Transverse colon (tissue), 4 donors: Measurements from ENCODE around the gene SLC25A41. TPM values are rescaled to one million over a fixed set of nuclear protein-coding genes. Genes with fewer than 3 reads are reported as not detected.
A peak's percentile ranks its signal among the peaks of the same experiment; 100 is the strongest.

Experiments
- DNase-seq: peaks from one replicate; pipeline ENCODE4 v3.0.0-alpha.2; 2019
- H3K27ac ChIP-seq, 4 donors: fragments of 200-600 bp; sonication (generic); 2 replicates each; pipeline ENCODE4 v1.5.1; 2016 to 2018; ENCODE audit warnings: inconsistent platforms in 4 of 4
- H3K27me3 ChIP-seq: fragments of 200-600 bp; sonication (generic); 2 replicates; pipeline ENCODE4 v1.5.1; 2017; ENCODE audit warnings: inconsistent platforms
- H3K36me3 ChIP-seq, 4 donors: fragments of 200-600 bp; sonication (generic); 2 replicates each; pipeline ENCODE4 v1.5.1; 2017 to 2019; ENCODE audit warnings: inconsistent platforms in 4 of 4
- H3K4me1 ChIP-seq, 4 donors: fragments of 200-600 bp; sonication (generic); 2 replicates each; pipeline ENCODE4 v1.5.1; 2017 to 2020; ENCODE audit warnings: inconsistent platforms in 4 of 4
- H3K4me3 ChIP-seq, 4 donors: fragments of 200-600 bp; sonication (generic); 1 replicate in 1 of 4; 2 replicates in 3 of 4; pipeline versions ENCODE4 v1.5.1 to v1.6.1; 2017 to 2019; ENCODE audit warnings: inconsistent platforms in 4 of 4
- H3K9me3 ChIP-seq, 2 donors: fragments of 200-600 bp; sonication (generic); 2 replicates each; pipeline ENCODE4 v1.5.1; 2017 to 2019; ENCODE audit warnings: inconsistent platforms in 2 of 2
- EP300 ChIP-seq: sonication (generic); formaldehyde crosslinking; IDR thresholded peaks from one replicate; pipeline ENCODE4 v1.6.1; 2017; ENCODE audit warnings: antibody characterized with exemption, low read depth
- POLR2A ChIP-seq: fragments of 450-650 bp; IDR thresholded peaks from one replicate; pipeline ENCODE4 v1.6.1; 2016; ENCODE audit warnings: antibody characterized with exemption, mild to moderate bottlenecking, moderate library complexity
- POLR2AphosphoS5 ChIP-seq, 3 donors: sonication (generic); formaldehyde crosslinking; IDR thresholded peaks; one replicate each; pipeline ENCODE4 v1.6.1; 2016; ENCODE audit warnings: antibody characterized with exemption in 3 of 3
- WGBS, 2 donors: methylation state at CpG; one replicate each; pipeline ENCODE4 v1.1.5; 2018; ENCODE audit warnings: low coverage in 1 of 2; 5-methylcytosine and 5-hydroxymethylcytosine counted together
- in situ Hi-C, 4 donors: fragments of 200-750 bp; cut with MboI; loops; one replicate each; pipeline versions ENCODE4 v1.15.0 to v1.15.1; 2017; ENCODE audit warnings: low sequenced_read_pairs in 3 of 4, low pct_ligation_motif_present in 1 of 4, low pct_unique_long_range_greater_than_20kb in 1 of 4
- intact Hi-C: fragments of 100-400 bp; cut with DNase I; formaldehyde crosslinking; loops from one replicate; pipeline ENCODE4 v1.15.1; 2023; ENCODE audit warnings: low total_unique reads
- total RNA-seq, 4 donors: library from RNA; depleted of rRNA; stranded (reverse); fragments of >200 nt; gene quantifications; one replicate each; pipeline ENCODE4 v1.1.0, GENCODE V29; 2016
- TF ChIP-seq, protein P1 (sequence below), 5 experiments: fragments of 200-600 bp in 3 of 5; fragments of 450-650 bp in 2 of 5; sonication (generic) in 3 of 5; IDR thresholded peaks; 1 replicate in 2 of 5; 2 replicates in 3 of 5; pipeline ENCODE4 v1.5.1; 2016 to 2017; ENCODE audit warnings: antibody characterized with exemption in 5 of 5, inconsistent platforms in 3 of 5, mild to moderate bottlenecking in 2 of 5, moderate library complexity in 1 of 5

SLC25A41 gene
- total RNA-seq, 4 donors from 2014 or later, result 0.32 TPM; not detected in 3

GRCh38 chr19:6427131-6427530 is 6.4 kb downstream of the SLC25A41 start:
- WGBS, 2 donors, result 92% methylated on average over 18 of the region's 18 CpGs; no CpG with 5 or more reads in 1 of the 2 donors
- no peaks in the 10 kb centered on the region for H3K9me3 ChIP-seq
- intact Hi-C loops (loop anchor here (10.0 kb wide), 1 partner anchor 1198 kb away; the partner anchor contains the start of genes PET100 and XAB2), in situ Hi-C loops (no loop called here)
- H3K36me3 ChIP-seq, result no peaks in the 10 kb centered on the region
- no peaks in the 10 kb centered on the region for H3K27me3 ChIP-seq
- no peak for TF ChIP-seq POLR2AphosphoS5 (IDR thresholded peaks at IDR 0.05)
- TF ChIP-seq, protein P1, sequence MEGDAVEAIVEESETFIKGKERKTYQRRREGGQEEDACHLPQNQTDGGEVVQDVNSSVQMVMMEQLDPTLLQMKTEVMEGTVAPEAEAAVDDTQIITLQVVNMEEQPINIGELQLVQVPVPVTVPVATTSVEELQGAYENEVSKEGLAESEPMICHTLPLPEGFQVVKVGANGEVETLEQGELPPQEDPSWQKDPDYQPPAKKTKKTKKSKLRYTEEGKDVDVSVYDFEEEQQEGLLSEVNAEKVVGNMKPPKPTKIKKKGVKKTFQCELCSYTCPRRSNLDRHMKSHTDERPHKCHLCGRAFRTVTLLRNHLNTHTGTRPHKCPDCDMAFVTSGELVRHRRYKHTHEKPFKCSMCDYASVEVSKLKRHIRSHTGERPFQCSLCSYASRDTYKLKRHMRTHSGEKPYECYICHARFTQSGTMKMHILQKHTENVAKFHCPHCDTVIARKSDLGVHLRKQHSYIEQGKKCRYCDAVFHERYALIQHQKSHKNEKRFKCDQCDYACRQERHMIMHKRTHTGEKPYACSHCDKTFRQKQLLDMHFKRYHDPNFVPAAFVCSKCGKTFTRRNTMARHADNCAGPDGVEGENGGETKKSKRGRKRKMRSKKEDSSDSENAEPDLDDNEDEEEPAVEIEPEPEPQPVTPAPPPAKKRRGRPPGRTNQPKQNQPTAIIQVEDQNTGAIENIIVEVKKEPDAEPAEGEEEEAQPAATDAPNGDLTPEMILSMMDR (IDR thresholded peaks at IDR 0.05), result no peak
- TF ChIP-seq POLR2A, result no peak
- TF ChIP-seq EP300, result no peak
- H3K4me3 ChIP-seq, result no peak overlapping the region
- H3K4me1 ChIP-seq, result peaks cover 8 to 22% (median 19%) of the 10 kb centered on the region in 4 donors
- no peak for DNase-seq
- no peak overlapping the region for H3K27ac ChIP-seq

- no peaks in the 10 kb centered on the region for H3K27me3 ChIP-seq
- peaks cover 0 to 2% (median 0%) of the 10 kb centered on the region in 4 donors for H3K36me3 ChIP-seq
- no peaks in the 10 kb centered on the region for H3K9me3 ChIP-seq
- H3K4me3 ChIP-seq, result peak overlapping the region in 3 of 4 donors; percentile 3 to 41 (median 7)
- H3K27ac ChIP-seq, result peak overlapping the region; percentile 77 to 91 (median 86)
- in situ Hi-C loops (no loop called here), intact Hi-C loops (loop anchor here (10.0 kb wide), 1 partner anchor 1199 kb away; the partner anchor contains the start of genes PET100 and XAB2)
- WGBS, 2 donors, result 93 to 94% methylated on average over 6 to 20 of the region's 21 CpGs
- H3K4me1 ChIP-seq, result peaks cover 8 to 29% (median 20%) of the 10 kb centered on the region in 4 donors
- DNase-seq, result peak; percentile 30
- TF ChIP-seq, protein P1 (IDR thresholded peaks at IDR 0.05), result no peak
- TF ChIP-seq POLR2AphosphoS5 (IDR thresholded peaks at IDR 0.05), result no peak
- TF ChIP-seq POLR2A, result no peak
- TF ChIP-seq EP300, result no peak
These were observed 7.6 kb downstream of the SLC25A41 start for GRCh38 chr19:6425732-6426620.

DNA sequence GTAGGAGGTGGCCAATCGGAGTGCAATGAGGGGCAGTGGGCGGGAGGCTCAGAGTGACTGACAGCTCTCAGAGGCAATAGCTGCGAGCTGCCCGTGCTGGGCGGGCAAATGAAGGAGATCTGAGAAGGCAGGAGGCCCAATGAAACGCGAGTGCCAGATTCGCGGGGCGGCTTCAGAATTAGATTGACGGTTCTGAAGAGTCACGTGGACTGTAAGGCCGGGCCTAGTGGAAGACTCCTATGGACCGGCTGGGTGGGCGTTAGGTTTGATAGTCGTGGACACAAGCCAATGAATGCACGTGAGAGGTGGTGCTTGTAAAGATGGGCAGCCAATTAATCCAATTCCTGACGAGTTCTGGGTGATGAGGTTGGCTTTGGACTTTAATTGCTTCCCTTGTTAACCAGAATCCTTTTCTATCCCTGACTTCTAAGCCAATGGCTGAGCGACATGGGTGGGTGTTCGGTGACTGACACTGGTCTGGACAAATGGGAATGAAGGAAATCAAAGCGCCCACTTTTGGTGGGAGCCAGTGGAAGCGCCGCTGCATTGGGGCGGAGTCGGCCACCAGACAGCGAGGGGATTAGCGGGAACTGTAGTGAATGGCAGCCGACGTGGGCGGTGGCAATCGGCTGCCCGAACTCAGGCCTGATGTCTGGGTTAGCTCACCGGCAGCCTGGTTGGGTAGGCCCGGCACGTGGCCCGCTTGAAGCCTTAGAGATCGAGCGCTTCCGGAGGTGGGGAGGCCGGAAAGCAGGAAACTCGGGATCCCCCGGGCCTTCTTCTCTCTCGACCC is 8.4 kb downstream of the SLC25A41 start:
- no peaks in the 10 kb centered on the region for H3K9me3 ChIP-seq
- no peaks in the 10 kb centered on the region for H3K27me3 ChIP-seq
- H3K4me1 ChIP-seq, result peaks cover 8 to 29% (median 20%) of the 10 kb centered on the region in 4 donors
- H3K36me3 ChIP-seq, result peaks cover 0 to 9% (median 3%) of the 10 kb centered on the region in 4 donors
- DNase-seq, result peak; percentile 100
- peak overlapping the region in 3 of 4 donors; percentile 3 to 41 (median 7) for H3K4me3 ChIP-seq
- in situ Hi-C loops (no loop called here), intact Hi-C loops (loop anchor here (10.0 kb wide), 1 partner anchor 1200 kb away; the partner anchor contains the start of genes PET100 and XAB2)
- 0 to 16% methylated on average over 11 to 28 of the region's 43 CpGs for WGBS, 2 donors
- peak in 2 of 3 donors; percentile 22 to 23 for TF ChIP-seq POLR2AphosphoS5 (IDR thresholded peaks at IDR 0.05)
- no peak for TF ChIP-seq EP300
- H3K27ac ChIP-seq, result peak overlapping the region; percentile 77 to 91 (median 86)

GRCh38 chr19:6424195-6424938 is 9.2 kb downstream of the SLC25A41 start, which contains the start of gene KHSRP:
KHSRP (minus strand) TSS chr19:6424811; CDS start chr19:6424701, 110 bp downstream.
- 0% methylated on average over 17 of the region's 114 CpGs; no CpG with 5 or more reads in 1 of the 2 donors for WGBS, 2 donors
- intact Hi-C loops (loop anchor here (10.0 kb wide), 1 partner anchor 1200 kb away; the partner anchor contains the start of genes PET100 and XAB2), in situ Hi-C loops (no loop called here)
- Histone ChIP-seq H3K27me3 (no peaks in the 10 kb centered on the region), H3K4me1 (peaks cover 8 to 29% (median 20%) of the 10 kb centered on the region in 4 donors), H3K4me3 (peak within 1 kb of the TSS; percentile 73 to 95 (median 83)), H3K9me3 (no peaks in the 10 kb centered on the region), H3K27ac (peak within 1 kb of the TSS; percentile 77 to 91 (median 86)), H3K36me3 (peaks cover 0 to 14% (median 6%) of the 10 kb centered on the region in 4 donors)
- no peak for DNase-seq
- TF ChIP-seq POLR2A, result peak; percentile 62
- TF ChIP-seq POLR2AphosphoS5 (IDR thresholded peaks at IDR 0.05), result peak; percentile 87 to 93 (median 90)
- TF ChIP-seq, protein P1 (IDR thresholded peaks at IDR 0.05), result no peak
- TF ChIP-seq EP300, result no peak
